Measurements from ENCODE around the gene THSD4.
A peak's percentile ranks its signal among the peaks of the same experiment; 100 is the strongest.
"Not testable (repeated sequence)": the region's sequence is repeated elsewhere in the genome, so short reads cannot be mapped to it uniquely, and the experiment has no call there.

Gene THSD4

GRCh38 chr15:71439478-71439877 lies 324.2 kb downstream of the THSD4 start:
- not testable (repeated sequence) for DNase-seq

- DNase-seq: peak; percentile 67
Measured at GRCh38 chr15:71440489-71441110, 325.3 kb downstream of the THSD4 start.

GRCh38 chr15:71443538-71443937 lies 328.3 kb downstream of the THSD4 start:
- no peak for DNase-seq

- no peak for DNase-seq
Measured at GRCh38 chr15:71444032-71444810, 328.9 kb downstream of the THSD4 start.

- no peak for DNase-seq
Measured at GRCh38 chr15:71444866-71445590, 329.8 kb downstream of the THSD4 start.

- no peak for DNase-seq
Measured at GRCh38 chr15:71447328-71448250, 332.3 kb downstream of the THSD4 start.

GRCh38 chr15:71448688-71449114 lies 333.4 kb downstream of the THSD4 start:
- DNase-seq: no peak

GRCh38 chr15:71449363-71449762 lies 334.1 kb downstream of the THSD4 start:
- no peak for DNase-seq

- no peak for DNase-seq
Measured at GRCh38 chr15:71449956-71450355, 334.7 kb downstream of the THSD4 start.

GRCh38 chr15:71451130-71451529 lies 335.9 kb downstream of the THSD4 start:
- DNase-seq: no peak

GRCh38 chr15:71452893-71453292 lies 337.6 kb downstream of the THSD4 start:
- no peak for DNase-seq

GRCh38 chr15:71454462-71454996 lies 339.3 kb downstream of the THSD4 start:
- no peak for DNase-seq

- DNase-seq: no peak
Measured at GRCh38 chr15:71455107-71455506, 339.8 kb downstream of the THSD4 start.

GRCh38 chr15:71455878-71456277 lies 340.6 kb downstream of the THSD4 start:
- DNase-seq: no peak

- DNase-seq: no peak
Measured at GRCh38 chr15:71456362-71456761, 341.1 kb downstream of the THSD4 start.

- DNase-seq: no peak
Measured at GRCh38 chr15:71456811-71457210, 341.5 kb downstream of the THSD4 start.

GRCh38 chr15:71458089-71458660 lies 342.9 kb downstream of the THSD4 start:
- DNase-seq: no peak

- DNase-seq: no peak
Measured at GRCh38 chr15:71461748-71462147, 346.5 kb downstream of the THSD4 start.

- no peak for DNase-seq
Measured at GRCh38 chr15:71462638-71463037, 347.4 kb downstream of the THSD4 start.

GRCh38 chr15:71463156-71463665 lies 347.9 kb downstream of the THSD4 start:
- no peak for DNase-seq

- no peak for DNase-seq
Measured at GRCh38 chr15:71465131-71465955, 350.1 kb downstream of the THSD4 start.

Data from NCI-H187 treated with DMSO at 0.1 percent for 48 hours (cell line).